ENCODE results near the gene NDUFS5. TPM values are rescaled to one million over a fixed set of nuclear protein-coding genes. Genes with fewer than 3 reads are reported as not detected.
A peak's percentile ranks its signal among the peaks of the same experiment; 100 is the strongest.

The NDUFS5 gene
- total RNA-seq, 1 donor from 2014 or later = 360 TPM

DNA sequence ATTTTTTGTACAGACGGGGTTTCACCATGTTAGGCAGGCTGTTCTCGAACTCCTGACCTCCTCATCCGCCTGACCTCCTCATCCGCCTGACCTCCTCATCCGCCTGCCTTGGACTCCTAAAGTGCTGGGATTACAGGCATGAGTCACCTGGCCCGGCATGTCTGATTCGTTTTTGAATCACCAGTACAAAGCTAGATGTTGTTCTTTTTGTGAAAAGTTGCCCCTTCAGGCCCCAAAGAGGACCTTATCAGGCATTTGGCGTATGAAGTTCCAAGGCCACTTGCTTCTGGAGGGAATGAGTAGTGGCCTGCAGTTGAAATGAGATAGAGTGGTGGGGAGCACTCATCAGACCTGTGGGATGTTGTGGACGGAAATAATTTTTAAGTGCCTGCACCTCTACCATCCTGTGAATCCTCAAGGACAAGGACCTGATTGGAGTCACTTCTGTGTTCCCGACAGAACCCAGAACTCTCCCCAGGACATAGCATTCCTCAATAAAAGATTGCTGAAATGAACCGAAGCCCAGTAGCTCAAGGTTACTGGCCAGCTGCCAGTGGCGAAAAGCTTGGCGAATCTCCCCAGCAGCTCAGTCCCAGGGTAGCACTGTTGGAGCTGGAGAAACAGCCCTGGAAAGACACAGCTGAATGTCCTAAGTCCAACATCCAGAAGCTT lies 50.1 kb downstream of the NDUFS5 start:
- H3K9ac ChIP-seq (ENCODE audit: low read length) = no peak overlapping the region
- no peak for TF ChIP-seq EZH2 (IDR thresholded peaks at IDR 0.05; ENCODE audit: insufficient read depth, low read length)
- TF ChIP-seq, protein P1, sequence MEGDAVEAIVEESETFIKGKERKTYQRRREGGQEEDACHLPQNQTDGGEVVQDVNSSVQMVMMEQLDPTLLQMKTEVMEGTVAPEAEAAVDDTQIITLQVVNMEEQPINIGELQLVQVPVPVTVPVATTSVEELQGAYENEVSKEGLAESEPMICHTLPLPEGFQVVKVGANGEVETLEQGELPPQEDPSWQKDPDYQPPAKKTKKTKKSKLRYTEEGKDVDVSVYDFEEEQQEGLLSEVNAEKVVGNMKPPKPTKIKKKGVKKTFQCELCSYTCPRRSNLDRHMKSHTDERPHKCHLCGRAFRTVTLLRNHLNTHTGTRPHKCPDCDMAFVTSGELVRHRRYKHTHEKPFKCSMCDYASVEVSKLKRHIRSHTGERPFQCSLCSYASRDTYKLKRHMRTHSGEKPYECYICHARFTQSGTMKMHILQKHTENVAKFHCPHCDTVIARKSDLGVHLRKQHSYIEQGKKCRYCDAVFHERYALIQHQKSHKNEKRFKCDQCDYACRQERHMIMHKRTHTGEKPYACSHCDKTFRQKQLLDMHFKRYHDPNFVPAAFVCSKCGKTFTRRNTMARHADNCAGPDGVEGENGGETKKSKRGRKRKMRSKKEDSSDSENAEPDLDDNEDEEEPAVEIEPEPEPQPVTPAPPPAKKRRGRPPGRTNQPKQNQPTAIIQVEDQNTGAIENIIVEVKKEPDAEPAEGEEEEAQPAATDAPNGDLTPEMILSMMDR (IDR thresholded peaks at IDR 0.05; ENCODE audit: insufficient read depth, low read depth, low read length) = no peak
- no peaks in the 10 kb centered on the region for H3K27me3 ChIP-seq (ENCODE audit: insufficient read depth, low read length)
- no peak overlapping the region for H3K27ac Mint-ChIP-seq (ENCODE audit: unreplicated experiment)
- peaks cover 5% of the 10 kb centered on the region for H3K4me1 Mint-ChIP-seq (ENCODE audit: low read depth, unreplicated experiment)
- H3K4me1 ChIP-seq (ENCODE audit: insufficient read depth, low read length) = peaks cover 8% of the 10 kb centered on the region
- H3K4me3 ChIP-seq (ENCODE audit: insufficient read depth, low read depth, low read length) = no peak overlapping the region
- H3K27me3 Mint-ChIP-seq (ENCODE audit: low read depth, unreplicated experiment) = peaks cover 12% of the 10 kb centered on the region
- peaks cover 9% of the 10 kb centered on the region for H3K9me3 Mint-ChIP-seq (ENCODE audit: unreplicated experiment)
- H3K27ac ChIP-seq (ENCODE audit: low read depth, low read length) = no peak overlapping the region
- H2AFZ ChIP-seq (ENCODE audit: low read depth, low read length) = peak overlapping the region; percentile 58
- H4K20me1 ChIP-seq (ENCODE audit: insufficient read depth, low read length) = no peaks in the 10 kb centered on the region
- H3K79me2 ChIP-seq (ENCODE audit: insufficient read depth, low read length) = no peaks in the 10 kb centered on the region
- no peaks in the 10 kb centered on the region for H3K36me3 ChIP-seq (ENCODE audit: insufficient read depth, low read length)
- no peaks in the 10 kb centered on the region for H3K9me3 ChIP-seq (ENCODE audit: insufficient read depth, low read depth, low read length)
- H3K4me3 Mint-ChIP-seq (ENCODE audit: unreplicated experiment) = peak overlapping the region; percentile 12
- FAIRE-seq = peak; percentile 37
- peak; percentile 35 for DNase-seq (ENCODE audit: low read depth)
- H3K4me2 ChIP-seq (ENCODE audit: low read length) = peak overlapping the region; percentile 42
- peaks cover 3% of the 10 kb centered on the region for H3K36me3 Mint-ChIP-seq (ENCODE audit: low read depth, unreplicated experiment)

DNA sequence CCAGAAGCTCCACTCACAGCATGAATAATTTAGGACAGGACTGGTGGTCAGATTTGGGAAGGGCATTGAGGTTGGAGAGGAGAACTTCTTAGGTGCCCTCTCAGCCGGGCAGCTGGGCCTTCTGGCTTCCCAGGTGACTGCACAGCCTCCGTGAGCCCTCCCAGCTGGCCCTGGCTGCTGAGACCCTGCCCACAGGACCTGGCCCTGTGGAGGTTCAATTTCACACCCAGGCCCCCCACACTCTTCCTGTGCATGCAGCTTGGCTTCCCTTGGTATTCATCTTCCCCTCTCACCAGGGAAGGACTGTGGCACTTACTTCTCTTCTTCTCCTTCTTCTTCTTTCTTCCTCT lies 50.6 kb downstream of the NDUFS5 start:
- Histone ChIP-seq H3K36me3 (ENCODE audit: insufficient read depth, low read length) (no peaks in the 10 kb centered on the region), H3K9ac (ENCODE audit: low read length) (no peak overlapping the region), H3K9me3 (ENCODE audit: insufficient read depth, low read depth, low read length) (no peaks in the 10 kb centered on the region), H3K4me2 (ENCODE audit: low read length) (no peak overlapping the region), H3K27me3 (ENCODE audit: insufficient read depth, low read length) (no peaks in the 10 kb centered on the region), H3K4me3 (ENCODE audit: insufficient read depth, low read depth, low read length) (no peak overlapping the region), H2AFZ (ENCODE audit: low read depth, low read length) (no peak overlapping the region), H4K20me1 (ENCODE audit: insufficient read depth, low read length) (no peaks in the 10 kb centered on the region), H3K79me2 (ENCODE audit: insufficient read depth, low read length) (no peaks in the 10 kb centered on the region), H3K27ac (ENCODE audit: low read depth, low read length) (no peak overlapping the region), H3K4me1 (ENCODE audit: insufficient read depth, low read length) (peaks cover 8% of the 10 kb centered on the region)
- H3K27me3 Mint-ChIP-seq (ENCODE audit: low read depth, unreplicated experiment) = peaks cover 12% of the 10 kb centered on the region
- DNase-seq (ENCODE audit: low read depth) = no peak
- H3K4me1 Mint-ChIP-seq (ENCODE audit: low read depth, unreplicated experiment) = peaks cover 5% of the 10 kb centered on the region
- TF ChIP-seq EZH2 (IDR thresholded peaks at IDR 0.05; ENCODE audit: insufficient read depth, low read length) = no peak
- TF ChIP-seq, protein P1 (IDR thresholded peaks at IDR 0.05; ENCODE audit: insufficient read depth, low read depth, low read length) = no peak
- H3K9me3 Mint-ChIP-seq (ENCODE audit: unreplicated experiment) = peaks cover 6% of the 10 kb centered on the region
- H3K4me3 Mint-ChIP-seq (ENCODE audit: unreplicated experiment) = no peak overlapping the region
- no peak overlapping the region for H3K27ac Mint-ChIP-seq (ENCODE audit: unreplicated experiment)
- FAIRE-seq = no peak
- H3K36me3 Mint-ChIP-seq (ENCODE audit: low read depth, unreplicated experiment) = no peaks in the 10 kb centered on the region

- H3K4me3 Mint-ChIP-seq (ENCODE audit: unreplicated experiment) = peak overlapping the region; percentile 66
- no peaks in the 10 kb centered on the region for H3K79me2 ChIP-seq (ENCODE audit: insufficient read depth, low read length)
- no peaks in the 10 kb centered on the region for H3K9me3 Mint-ChIP-seq (ENCODE audit: unreplicated experiment)
- DNase-seq (ENCODE audit: low read depth) = no peak
- H3K9ac ChIP-seq (ENCODE audit: low read length) = no peak overlapping the region
- H3K4me3 ChIP-seq (ENCODE audit: insufficient read depth, low read depth, low read length) = no peak overlapping the region
- peaks cover 8% of the 10 kb centered on the region for H3K4me1 ChIP-seq (ENCODE audit: insufficient read depth, low read length)
- H3K36me3 Mint-ChIP-seq (ENCODE audit: low read depth, unreplicated experiment) = no peaks in the 10 kb centered on the region
- H3K27ac ChIP-seq (ENCODE audit: low read depth, low read length) = no peak overlapping the region
- H3K9me3 ChIP-seq (ENCODE audit: insufficient read depth, low read depth, low read length) = no peaks in the 10 kb centered on the region
- no peak overlapping the region for H3K27ac Mint-ChIP-seq (ENCODE audit: unreplicated experiment)
- H3K4me1 Mint-ChIP-seq (ENCODE audit: low read depth, unreplicated experiment) = peaks cover 5% of the 10 kb centered on the region
- H3K36me3 ChIP-seq (ENCODE audit: insufficient read depth, low read length) = no peaks in the 10 kb centered on the region
- peaks cover 18% of the 10 kb centered on the region for H3K27me3 ChIP-seq (ENCODE audit: insufficient read depth, low read length)
- H3K4me2 ChIP-seq (ENCODE audit: low read length) = peak overlapping the region; percentile 85
- H3K27me3 Mint-ChIP-seq (ENCODE audit: low read depth, unreplicated experiment) = peaks cover 40% of the 10 kb centered on the region
- H4K20me1 ChIP-seq (ENCODE audit: insufficient read depth, low read length) = no peaks in the 10 kb centered on the region
- no peak for TF ChIP-seq EZH2 (IDR thresholded peaks at IDR 0.05; ENCODE audit: insufficient read depth, low read length)
- TF ChIP-seq, protein P1 (IDR thresholded peaks at IDR 0.05; ENCODE audit: insufficient read depth, low read depth, low read length) = no peak
- H2AFZ ChIP-seq (ENCODE audit: low read depth, low read length) = peak overlapping the region; percentile 67
- FAIRE-seq = no peak
These were observed 54.2 kb downstream of the NDUFS5 start for GRCh38 chr1:39080269-39080826.
